Inflammatory macrophage treated with lipopolysaccharide for 1 hour (primary cell): ENCODE results near the gene LIX1L.
A peak's percentile ranks its signal among the peaks of the same experiment; 100 is the strongest.

ENCODE experiments used
- DNase-seq, 2 donors: peaks; one replicate each; pipeline ENCODE4 v3.0.0-alpha.2; 2020 to 2022

Gene LIX1L

GRCh38 chr1:145957443-145958319 lies at the start of gene LIX1L:
LIX1L (minus strand) TSS chr1:145958017; CDS start chr1:145957927, 90 bp downstream.
- peak; percentile 96 to 97 for DNase-seq

- DNase-seq = no peak
Observed at GRCh38 chr1:146001709-146002108, 43.9 kb upstream of the LIX1L start.

- DNase-seq = no peak
Observed at GRCh38 chr1:145999321-146000024, 41.7 kb upstream of the LIX1L start.

DNA sequence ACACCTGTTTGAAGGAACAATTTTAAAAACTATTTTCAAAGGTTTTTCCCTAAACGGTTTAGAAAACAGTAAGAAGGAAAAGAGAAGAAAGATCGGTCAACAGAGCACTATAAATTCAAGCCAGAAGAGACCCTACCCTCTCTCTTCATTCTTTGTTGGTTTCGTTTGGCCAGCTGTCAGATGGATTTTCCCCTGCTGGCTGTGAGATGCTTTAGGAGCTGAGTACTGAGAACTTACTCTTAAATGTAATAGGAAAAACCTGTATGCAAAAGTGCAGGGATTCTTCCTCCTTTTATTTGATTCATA lies 39.9 kb upstream of the LIX1L start:
- no peak for DNase-seq

- DNase-seq = no peak
Observed at GRCh38 chr1:145997016-145997717, 39.4 kb upstream of the LIX1L start.

DNA sequence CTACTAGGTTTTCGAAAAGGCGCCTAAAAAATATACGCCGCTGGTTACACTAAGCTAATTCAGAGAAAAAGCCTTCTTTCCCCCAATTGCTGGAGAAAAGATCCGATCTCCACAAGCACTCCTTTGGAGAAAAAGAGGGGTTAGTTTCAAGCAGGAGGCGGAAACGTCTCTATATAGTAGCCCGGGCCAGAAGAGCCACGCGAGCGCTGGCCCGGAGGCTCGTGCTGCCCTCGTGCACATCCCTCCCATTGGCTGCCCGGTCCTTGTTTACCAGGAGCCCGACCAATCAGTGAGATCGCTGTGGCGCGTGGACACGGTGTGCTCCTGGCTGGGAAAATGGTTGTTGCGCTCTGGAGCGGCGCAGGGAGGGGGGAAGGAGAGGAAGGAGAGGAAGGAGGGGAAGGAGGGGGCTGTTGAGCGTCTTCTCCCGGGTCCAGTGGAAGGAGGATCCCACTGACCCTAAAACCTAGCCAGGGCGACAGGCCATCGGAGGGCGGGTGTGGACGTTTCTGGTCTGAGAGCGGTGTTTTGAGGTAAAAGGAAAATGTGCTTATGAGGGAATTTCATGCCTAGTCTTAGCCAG lies 38.7 kb upstream of the LIX1L start, which contains the start of gene TXNIP:
Gene TXNIP, minus strand, starts transcription at position 147 of the 583 bp plus-strand sequence. CDS start 313 bp downstream, outside the sequence.
- peak; percentile 89 to 95 for DNase-seq

DNA sequence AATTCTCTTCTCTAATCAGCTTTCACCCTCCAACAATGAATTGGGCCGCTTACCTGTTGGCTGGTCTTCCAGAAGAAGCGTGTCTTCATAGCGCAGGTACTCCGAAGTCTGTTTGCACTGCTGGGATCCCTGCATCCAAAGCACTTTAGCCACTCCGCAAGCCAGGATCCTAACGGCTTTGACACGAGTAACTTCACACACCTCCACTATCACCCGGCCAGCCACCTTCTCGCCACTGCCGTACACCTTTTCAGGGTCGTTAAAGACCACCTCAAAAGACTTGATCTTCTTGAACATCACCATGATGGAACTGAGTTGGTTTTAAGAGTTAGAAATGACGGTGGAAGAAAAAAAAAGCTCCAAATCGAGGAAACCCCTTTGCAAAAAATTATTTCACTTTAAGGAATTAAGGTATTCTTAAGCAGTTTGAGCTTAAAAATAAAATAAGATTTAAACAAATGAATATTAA lies 38.2 kb upstream of the LIX1L start:
- no peak for DNase-seq

GRCh38 chr1:145995148-145995881 lies 37.5 kb upstream of the LIX1L start:
- no peak for DNase-seq

DNA sequence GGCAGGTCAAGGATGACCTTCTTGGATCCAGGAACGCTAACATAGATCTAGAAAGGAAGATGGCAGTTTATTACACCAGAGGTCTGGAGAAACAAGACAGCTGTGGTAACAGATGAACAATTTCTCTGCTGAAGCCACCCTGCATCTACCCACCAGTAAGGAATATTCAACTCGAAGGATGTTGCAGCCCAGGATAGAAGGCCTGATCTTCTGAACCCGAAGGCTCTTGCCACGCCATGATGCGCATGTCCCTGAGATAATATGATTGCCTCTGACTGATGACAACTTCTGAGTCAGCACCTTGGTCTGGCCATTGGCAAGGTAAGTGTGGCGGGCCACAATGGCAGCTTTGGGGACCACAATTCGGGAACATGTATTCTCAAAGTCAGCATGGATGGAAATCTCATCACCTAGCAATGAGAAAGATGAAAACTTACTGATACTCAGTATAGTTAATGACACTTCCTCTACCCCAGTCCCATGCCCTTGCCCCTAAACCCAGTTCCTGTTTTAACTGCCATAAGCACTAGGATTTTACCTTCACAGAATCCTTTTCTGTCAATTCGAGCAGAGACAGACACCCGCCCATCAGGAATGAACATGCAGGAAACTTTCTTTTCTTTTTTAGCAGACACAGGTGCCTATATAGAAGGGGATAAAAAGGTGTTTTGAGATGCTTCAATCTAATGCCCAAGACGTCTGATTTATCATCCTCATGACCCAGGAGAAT lies 36.7 kb upstream of the LIX1L start:
- peak in 1 of 2 donors; percentile 43 for DNase-seq

- DNase-seq = no peak
Observed at GRCh38 chr1:145993618-145994390, 36.0 kb upstream of the LIX1L start.

DNA sequence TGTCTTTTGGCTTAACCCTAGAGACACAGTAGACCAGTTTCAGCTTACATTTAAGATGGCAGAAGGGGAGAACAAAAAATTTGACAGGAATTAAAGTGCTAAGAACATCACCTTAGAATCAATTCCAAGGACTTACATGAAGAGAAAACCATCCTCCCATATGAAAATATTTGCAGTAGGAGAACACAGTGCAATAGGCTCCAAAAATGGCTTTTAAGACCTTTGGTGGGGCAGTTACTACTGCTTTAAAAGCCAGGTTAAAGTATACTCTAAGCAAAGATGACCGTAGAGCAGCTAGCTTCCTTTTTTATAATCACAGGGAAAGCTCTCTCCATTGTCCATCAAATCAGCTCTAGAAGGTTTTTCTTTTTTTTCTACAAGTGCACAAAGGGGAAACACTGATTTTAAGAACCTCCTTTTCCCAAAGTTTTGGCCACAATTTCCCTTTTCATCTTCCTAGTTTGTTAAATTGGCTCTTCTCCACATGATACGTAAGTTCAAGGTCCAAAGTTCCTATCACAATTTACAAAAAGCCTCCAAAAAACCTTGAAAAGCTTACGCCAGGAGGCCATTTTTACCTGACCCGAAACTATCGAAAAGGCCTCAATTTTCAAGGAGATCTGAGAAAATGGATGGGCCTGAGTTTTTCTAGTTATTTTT lies 35.3 kb upstream of the LIX1L start:
- DNase-seq = no peak

DNA sequence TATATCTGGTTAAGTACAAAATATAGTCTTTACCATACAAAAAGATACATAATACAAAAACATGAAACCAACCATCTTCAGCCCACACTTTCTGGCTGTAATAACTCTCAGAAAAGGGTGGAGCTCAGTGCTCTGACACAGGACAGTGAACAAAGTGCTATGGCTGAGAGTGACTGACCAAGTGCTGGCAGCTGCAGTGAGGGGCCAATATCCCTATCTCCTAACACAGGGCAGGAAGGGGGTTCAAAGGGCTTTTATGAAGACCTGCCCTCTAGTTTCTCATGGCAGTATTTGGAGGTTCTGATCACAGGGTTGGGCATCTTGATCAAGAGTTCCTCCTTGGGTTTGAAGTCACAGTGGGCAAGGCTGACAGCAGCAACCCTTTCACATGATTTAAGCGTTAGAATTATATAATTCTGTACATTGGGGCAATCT lies 34.7 kb upstream of the LIX1L start:
- no peak for DNase-seq

GRCh38 chr1:145991735-145992412 lies 34.1 kb upstream of the LIX1L start:
- DNase-seq = peak in 1 of 2 donors; percentile 37

GRCh38 chr1:145990249-145990855 lies 32.5 kb upstream of the LIX1L start:
- no peak for DNase-seq

- no peak for DNase-seq
Observed at GRCh38 chr1:145988773-145989172, 31.0 kb upstream of the LIX1L start.

DNA sequence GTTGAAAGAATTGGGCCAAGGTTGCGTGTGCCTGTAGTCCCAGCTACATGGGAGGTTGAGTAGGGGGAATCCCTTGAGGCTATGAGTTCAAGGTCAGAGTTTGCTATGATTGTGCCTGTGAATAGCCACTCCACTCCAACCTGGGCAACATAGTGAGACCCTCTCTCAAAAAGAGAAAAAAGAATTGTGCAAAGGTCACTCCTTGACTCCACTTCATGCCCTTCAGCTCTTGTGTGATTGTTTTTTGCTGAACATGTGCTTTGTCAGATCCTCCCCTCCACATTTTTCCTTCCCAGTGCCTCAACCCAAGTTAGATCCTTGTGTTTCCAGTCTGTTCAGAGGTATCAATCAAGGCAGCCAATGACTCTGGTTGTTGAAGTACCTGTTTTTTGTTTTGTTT lies 30.1 kb upstream of the LIX1L start:
- no peak for DNase-seq

- DNase-seq = no peak
Observed at GRCh38 chr1:145986551-145986950, 28.7 kb upstream of the LIX1L start.

DNA sequence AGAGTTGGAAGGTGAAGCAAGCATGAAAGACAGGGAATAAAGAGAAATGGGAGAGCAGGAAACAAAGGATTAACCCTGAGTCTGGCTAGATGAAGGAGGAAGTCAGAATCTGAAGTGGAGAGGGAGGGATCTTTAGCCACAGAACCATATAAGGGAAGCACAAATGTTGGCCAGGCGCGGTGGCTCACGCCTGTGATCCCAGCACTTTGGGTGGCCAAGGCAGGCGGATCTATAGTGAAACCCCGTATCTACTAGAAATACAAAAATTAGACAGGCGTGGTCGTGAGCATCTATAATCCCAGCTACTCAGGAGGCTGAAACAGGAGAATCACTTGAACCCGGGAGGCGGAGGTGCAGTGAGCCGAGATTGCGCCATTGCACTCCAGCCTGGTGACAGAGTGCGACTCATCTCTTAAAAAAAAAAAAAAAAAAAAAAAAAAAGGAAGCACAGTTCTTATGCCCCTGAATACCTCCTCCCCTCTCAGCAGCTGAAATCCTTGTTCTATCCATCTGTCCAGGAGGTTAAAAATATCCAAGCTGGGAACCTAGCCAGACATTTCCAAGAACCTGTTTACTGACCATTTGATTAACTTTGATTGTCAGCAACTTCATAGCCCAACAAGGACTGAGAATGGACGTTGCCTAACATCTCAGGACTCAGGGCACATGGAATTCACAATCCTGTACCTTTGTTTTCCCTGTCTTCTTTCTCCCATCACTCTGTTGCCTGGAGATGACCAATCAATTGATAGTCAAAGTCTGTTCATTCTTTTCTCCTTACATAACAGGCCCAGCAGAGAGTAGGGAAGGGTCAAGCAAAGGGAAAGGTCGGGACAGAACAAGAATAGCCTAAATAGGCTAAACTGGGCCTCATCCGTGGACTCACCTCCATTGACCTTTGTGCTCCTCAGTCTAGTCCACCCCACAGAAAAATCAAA lies 28.0 kb upstream of the LIX1L start:
- DNase-seq = peak; percentile 60 to 67
